ENCODE data around the gene RPL23.

Gene RPL23

DNA sequence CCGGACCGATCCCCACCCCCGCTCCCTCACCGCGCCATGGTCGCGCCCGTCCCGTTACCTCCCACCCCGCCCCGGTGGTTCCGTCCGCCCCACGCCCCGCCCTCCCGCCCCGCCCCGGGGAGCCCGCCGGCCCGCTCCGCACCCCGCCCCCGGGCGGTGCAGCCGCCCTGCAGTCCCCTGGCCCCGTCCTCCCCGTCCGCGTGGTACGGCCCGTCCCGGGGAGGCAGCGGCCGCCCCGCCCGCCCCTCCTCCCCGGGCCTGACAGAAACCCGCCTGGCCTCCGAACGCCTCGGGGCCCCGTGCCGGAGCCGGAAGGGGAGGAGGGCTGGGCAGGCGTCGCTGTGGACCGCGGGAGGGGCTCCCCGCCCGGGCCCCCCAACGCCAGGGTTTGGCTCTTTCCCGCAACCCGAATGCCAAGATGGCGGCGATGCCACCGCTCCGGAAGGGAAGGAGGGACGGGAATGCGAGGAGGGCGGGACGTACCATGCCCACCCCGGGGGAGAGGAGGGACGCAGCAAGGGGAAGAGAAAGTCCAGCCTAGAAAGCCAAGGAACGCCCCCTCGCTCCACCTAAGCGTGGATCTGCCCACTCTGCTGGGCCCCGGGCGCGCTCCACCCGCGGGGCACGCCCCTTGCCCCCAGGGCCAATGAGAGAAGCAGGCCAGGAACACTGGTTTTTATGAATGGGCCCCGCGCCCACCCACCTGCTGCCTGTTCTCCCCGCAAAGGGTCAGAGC is 53.9 kb downstream of the RPL23 start, which contains the start of gene PIP4K2B:
TSS of gene PIP4K2B (minus strand) at position 56 of the 736 bp plus-strand sequence. CDS start 132 bp downstream, outside the sequence.
- H3K4me3 ChIP-seq (ENCODE audit: low read depth, low read length) = peak within 1 kb of the TSS; percentile 77
- TF ChIP-seq, protein P1, sequence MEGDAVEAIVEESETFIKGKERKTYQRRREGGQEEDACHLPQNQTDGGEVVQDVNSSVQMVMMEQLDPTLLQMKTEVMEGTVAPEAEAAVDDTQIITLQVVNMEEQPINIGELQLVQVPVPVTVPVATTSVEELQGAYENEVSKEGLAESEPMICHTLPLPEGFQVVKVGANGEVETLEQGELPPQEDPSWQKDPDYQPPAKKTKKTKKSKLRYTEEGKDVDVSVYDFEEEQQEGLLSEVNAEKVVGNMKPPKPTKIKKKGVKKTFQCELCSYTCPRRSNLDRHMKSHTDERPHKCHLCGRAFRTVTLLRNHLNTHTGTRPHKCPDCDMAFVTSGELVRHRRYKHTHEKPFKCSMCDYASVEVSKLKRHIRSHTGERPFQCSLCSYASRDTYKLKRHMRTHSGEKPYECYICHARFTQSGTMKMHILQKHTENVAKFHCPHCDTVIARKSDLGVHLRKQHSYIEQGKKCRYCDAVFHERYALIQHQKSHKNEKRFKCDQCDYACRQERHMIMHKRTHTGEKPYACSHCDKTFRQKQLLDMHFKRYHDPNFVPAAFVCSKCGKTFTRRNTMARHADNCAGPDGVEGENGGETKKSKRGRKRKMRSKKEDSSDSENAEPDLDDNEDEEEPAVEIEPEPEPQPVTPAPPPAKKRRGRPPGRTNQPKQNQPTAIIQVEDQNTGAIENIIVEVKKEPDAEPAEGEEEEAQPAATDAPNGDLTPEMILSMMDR (IDR thresholded peaks at IDR 0.05; ENCODE audit: low read depth, low read length) = no peak

GRCh38 chr17:38798614-38799500 is 54.7 kb downstream of the RPL23 start:
- TF ChIP-seq, protein P1 (IDR thresholded peaks at IDR 0.05; ENCODE audit: low read depth, low read length) = no peak
- peak overlapping the region; percentile 77 for H3K4me3 ChIP-seq (ENCODE audit: low read depth, low read length)
